ENCODE data around the gene PHLDB2. TPM values are rescaled to one million over a fixed set of nuclear protein-coding genes. Genes with fewer than 3 reads are reported as not detected.

The PHLDB2 gene
- total RNA-seq, 1 donor from 2014 or later, result 127 TPM

Other genes starting within 250 kb of the PHLDB2 start
- 4.0 TPM for gene PLCXD2, start 184.6 kb upstream of the PHLDB2 start, total RNA-seq
- gene ABHD10, start 119.8 kb downstream of the PHLDB2 start, total RNA-seq, result 51.7 TPM
- not detected for gene TAGLN3, start 139.7 kb downstream of the PHLDB2 start, total RNA-seq
- not detected for gene TMPRSS7, start 175.5 kb downstream of the PHLDB2 start, total RNA-seq
- 1.8 TPM for gene C3orf52, start 227.1 kb downstream of the PHLDB2 start, total RNA-seq